ENCODE measurements around the gene SIGLEC8.
"Not testable (repeated sequence)": the region's sequence is repeated elsewhere in the genome, so short reads cannot be mapped to it uniquely, and the experiment has no call there.

Gene SIGLEC8

DNA sequence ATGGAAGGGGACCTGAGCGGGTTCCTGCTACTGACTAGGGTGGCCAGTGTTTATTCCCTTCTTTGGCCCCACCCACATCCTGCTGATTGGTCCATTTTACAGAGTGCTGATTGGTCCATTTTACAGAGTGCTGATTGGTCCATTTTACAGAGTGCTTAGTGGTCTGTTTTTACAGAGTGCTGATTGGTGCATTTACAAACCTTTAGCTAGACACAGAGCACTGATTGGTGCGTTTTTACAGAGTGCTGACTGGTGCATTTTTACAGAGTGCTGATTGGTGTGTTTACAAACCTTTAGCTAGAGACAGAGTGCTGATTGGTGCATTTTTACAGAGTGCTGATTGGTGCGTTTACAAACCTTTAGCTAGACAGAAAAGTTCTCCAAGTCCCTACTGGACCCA, 10.7 kb downstream of the SIGLEC8 start:
- not testable (repeated sequence) for DNase-seq (ENCODE audit: low spot score)

DNA sequence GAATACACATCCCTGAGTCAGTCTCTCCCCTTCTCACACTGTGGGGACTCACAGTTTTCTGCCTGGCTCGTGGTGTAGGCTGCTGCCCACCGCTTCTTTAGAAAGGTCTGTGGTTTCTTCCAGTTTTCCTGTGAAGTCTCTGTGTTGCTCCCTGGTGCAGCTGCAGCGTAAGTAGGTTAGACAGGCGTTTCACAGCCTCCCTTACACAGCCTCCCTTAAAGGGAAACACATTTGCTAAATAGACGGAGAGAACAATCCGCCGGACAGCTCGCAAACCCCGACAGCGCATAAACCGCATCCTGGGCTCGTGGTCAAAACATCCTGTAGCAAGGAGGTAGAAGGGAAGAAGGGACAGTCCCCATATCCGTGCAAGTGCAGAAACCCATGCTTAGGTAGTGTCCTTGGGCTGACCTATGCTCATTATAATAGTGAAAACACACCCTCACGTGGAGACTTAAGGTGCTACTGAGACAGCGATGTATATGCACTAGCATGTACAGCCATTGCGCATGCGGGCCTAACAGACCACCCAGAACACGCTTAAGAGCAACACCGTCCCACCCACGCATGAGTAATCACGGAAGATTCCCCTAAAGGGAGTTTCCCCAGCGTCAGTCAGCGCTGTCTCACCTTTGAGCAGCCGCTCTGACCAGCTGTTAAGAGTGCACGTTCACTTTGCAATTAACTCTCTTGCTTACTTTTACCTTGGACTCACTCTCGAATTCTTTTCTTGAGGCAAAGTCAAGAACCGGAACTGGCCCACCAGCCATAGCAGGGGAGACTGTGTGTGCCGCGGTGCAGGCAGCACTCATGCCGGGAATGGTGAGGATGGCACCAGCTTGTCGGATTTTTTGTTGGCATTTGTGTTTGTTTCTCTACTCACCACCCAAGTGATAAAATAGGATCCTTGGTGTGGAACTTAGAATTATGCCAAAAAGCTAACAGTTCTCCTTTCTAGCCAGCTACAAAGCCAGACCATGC, 16.6 kb downstream of the SIGLEC8 start:
- no peak for DNase-seq (ENCODE audit: low spot score)

DNA sequence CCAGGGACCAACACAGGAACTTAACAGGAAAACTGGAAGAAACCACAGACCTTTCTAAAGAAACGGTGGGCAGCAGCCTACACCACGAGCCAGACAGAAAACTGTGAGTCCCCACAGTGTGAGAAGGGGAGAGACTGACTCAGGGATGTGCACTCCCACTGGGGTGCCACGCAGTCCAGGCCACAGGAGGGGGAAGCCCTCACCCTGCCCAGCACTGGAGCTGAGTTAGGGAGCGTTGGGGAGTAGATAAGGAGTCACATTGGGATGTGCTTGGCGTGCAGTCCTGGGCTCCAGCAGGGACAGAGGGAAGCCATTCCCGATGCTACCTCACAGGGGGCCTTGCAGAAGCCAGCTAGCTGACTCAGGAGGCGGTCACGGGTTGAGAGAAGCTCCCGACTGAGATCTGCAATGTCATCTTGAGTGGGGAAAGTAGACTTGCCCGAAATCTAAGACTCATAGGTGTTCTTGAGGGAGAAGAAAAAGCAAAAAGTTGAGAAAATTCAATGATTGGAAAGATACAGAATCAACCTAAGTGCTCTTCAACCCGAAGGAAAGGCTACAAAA, 17.3 kb downstream of the SIGLEC8 start:
- DNase-seq (ENCODE audit: low spot score): no peak

DNA sequence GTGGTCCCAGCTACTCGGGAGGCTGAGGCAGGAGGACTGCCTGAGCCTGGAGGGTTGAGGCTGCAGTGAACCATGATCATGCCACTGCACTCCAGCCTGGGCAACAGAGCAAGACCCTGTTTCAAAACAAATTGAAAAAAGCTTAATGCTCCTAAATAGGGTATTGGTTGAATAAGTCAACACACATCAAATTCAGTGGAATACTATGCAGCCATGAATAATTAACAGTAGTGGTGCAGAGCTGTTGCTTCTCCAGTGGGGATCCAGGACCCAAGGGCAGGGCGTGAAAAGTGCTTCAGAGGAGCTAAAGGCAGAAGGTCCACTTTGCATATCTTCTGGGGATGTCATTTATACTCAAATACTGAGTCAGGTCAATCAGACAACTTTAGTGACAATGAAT, 18.2 kb downstream of the SIGLEC8 start:
- no peak for DNase-seq (ENCODE audit: low spot score)

DNA sequence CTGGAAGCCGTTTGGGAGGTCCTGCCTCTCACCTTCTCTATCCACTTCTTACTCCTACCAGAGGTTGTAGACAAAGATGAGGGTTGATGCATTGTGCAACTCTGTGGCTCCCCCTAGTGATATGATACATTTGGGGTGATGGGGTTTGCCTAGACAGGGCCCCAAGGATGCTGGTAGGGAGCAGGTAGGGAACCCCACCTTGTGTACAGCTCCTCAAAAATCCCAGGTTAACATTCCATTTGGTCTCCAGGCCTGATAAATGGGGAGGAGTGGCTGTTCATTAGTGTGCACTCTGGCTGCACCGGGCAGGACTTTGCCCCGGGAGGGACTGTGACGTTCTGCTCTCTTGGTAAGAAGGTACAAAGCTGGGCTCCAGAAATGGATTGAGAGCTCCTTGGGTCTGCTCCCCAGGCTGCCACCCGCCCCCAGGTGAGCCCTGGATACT, 19.2 kb downstream of the SIGLEC8 start:
- DNase-seq (ENCODE audit: low spot score): no peak

DNA sequence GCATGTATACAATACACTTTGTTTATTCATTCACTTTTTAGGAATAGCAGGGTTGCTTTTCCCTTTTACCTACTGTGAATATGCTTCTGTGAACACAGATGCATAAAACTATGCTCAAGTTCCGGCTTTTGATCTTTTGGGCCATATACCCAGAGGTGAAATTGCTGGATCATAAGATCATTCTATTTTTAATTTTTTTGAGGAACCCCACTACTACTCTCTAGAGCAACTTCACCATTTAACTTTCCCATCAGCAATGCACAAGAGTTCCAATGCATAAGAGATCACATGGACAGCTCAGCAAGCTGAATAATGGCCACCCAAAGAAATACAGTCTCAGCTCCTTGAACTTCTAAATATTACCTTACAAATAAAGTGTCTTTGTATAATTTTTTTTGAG, 23.8 kb downstream of the SIGLEC8 start:
- no peak for DNase-seq (ENCODE audit: low spot score)

DNA sequence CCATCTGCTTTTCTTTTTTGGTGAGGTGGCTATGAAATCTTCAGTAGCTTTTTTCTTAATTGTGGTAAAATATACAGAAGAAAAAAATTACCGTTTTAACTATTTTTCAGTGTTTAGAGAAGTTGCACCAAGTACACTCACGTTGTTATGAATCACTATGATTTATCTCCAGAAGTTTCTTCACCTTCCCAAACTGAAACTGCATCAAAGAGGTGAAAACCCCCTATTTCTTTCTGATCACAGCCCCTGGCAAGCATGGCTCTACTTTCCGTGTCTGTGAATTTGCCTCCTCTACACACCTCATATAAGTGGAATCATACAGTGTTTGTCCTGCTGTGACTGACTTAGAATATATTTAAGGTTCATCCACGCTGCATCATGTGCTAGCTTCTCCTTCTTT, 25.2 kb downstream of the SIGLEC8 start:
- no peak for DNase-seq (ENCODE audit: low spot score)

DNA sequence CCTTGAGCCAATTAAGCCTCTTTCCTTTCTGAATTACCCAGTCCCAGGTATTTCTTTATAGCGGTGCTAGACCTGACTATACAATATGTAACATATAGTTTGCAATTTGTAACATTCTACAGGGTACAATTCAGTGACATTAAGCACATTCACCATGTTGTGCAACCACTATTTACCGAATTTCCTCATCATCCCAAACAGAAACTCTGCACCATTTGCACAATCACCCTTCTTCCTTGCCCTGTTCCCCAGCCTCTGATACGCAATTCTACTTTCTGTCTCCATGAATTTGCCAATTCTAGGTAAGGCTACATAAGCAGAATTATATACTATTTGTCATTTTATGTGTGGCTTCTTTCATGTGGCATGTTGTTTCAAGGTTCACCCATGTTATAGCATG, 27.1 kb downstream of the SIGLEC8 start:
- DNase-seq (ENCODE audit: low spot score): no peak

DNA sequence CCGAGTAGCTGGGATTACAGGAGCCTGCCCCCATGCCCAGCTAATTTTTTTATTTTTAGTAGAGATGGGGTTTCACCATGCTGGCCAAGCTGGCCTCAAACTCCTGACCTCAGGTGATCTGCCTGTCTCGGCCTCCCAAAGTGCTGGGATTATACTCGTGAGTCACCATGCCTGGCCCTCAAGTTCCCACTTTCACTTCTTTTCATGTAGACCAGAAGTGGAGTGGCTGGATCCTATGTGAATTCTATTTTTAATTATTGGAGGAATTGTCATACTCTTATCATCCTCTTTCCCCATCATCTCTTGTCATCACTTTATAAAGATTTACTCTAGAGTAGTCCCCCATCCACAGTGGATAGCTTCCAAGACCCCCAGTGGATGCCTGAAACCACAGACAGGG, 28.0 kb downstream of the SIGLEC8 start:
- DNase-seq (ENCODE audit: low spot score): no peak

DNA sequence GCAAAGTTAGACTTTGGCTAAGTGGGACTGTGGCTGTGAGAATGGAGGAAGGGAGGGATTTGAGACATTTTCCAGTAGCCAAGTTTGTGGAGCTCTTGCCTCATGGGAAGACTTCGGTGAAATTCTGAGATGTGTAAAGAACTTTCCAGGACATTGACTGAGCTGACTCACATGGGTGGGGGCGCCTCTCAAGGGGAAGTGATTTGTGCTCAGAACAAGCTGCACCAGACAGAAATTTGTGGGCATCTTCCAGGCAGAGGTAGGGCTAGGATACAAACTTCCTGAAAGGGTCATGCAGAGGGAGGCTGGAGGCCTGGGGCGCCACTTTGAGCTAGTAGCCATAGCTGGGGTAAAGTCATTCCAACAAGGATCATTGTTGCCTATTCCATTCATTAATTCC, 31.1 kb downstream of the SIGLEC8 start:
- no peak for DNase-seq (ENCODE audit: low spot score)

DNA sequence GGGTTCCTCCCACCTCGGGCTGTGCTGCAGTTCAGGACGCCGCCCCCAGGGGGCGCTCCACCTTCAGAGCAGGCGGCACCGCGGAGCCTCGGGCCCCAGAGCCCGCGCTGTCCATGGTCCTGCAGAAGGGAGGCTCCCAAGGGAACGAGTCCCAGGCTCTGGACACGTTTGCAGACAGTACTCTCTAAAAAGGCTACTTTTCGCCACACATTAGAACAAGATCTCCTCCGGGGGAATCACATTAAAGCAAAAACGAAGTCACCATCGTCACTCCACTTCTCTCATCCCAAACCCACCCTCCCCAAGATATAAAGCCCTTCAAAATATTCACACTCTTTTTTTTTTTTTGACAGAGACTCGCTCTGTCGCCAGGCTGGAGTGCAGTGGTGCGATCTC, 36.2 kb downstream of the SIGLEC8 start:
- peak; percentile 95 for DNase-seq (ENCODE audit: low spot score)

DNA sequence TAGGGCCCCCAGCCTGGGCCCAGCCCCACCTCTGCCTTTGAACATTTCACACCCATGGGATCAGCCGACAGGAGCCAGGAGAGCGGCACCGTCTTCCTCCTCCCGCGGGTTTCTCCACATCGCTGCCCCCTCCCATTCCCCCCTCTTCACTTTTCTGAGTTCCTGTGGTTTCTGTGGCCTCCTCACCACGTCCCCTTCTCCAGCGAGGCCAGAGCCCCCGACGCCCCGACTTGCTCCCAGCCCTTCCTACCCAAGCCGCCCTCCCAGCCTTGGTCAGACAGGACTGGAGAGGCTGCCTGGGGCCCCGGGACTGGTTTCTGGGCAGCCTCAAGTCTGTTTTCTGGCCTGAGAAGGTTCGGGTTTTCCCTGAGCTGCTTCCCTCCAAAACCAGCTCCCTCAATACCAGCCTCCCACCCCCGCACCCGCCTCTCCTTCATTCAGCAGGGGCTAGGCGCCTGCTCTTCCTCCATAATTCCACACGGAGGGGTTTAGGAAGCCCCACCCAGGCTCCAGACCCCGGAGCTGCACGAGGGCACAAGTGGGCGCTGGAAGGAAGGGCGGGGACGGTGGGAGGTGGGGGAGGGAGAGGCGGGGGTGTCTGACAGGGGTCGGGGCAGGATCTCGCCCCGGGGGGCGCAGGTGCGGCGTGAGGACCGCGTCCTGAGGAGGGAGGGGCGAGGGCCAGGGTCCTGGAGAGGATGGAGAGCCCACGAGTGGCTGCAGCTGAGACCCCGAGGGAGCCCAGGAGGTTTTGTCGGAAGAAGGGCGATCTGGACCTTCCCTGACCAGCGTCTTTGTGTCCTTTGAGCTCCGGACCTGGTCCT, 36.8 kb downstream of the SIGLEC8 start:
- DNase-seq (ENCODE audit: low spot score): no peak

DNA sequence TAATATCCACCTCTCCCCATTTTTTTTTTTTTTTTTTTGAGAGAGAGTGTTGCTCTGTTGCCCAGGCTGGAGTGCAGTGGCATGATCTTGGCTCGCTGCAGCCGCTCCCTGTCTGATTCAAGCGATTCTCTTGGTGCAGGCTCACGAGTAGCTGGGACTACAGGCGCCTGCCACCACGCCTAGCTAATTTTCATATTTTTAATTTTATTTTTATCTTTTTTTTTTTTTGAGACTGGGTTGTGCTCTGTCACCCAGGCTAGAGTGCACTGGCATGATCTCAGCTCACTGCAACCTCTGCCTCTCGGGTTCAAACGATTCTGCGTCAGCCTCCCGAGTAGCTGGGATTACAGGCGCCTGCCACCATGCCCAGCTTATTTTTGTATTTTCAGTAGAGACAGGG, 37.7 kb downstream of the SIGLEC8 start:
- DNase-seq (ENCODE audit: low spot score): not testable (repeated sequence)

DNA sequence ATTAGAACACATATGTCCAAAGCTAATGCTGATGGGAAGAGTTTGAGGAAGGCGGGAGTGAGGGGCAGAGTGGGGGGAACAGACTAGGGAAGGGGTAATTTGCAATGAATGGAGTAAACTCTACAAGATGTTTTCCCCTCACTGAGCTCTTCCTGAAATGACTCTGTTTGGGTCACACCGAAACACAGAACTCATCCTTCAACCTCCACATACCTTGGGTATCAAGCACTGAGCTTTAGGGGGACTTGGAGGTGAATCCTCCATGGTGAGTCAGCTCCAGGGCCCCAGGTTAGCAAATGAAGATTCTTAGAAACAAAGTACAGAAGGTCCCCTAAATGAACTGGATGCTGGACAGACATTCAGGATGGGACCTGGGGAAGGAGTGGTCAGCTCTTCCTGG, 39.5 kb downstream of the SIGLEC8 start:
- DNase-seq (ENCODE audit: low spot score): no peak

DNA sequence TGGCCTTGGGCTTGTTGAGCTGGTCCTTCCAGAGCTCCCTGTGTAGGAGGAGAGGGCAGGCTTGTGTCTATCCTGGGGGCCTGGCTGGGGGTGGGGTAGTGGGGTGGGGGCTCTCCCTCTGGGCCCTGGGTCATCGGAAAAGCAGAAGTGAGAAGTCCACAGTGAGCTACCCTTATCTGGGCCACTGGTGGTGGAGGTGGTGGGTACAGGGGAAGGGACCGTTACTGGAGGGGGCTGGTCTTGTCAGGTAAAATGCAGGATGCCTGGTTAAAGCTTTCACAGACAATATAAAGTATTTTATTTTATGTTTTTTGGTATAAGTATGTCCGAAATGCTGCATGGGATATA, 40.5 kb downstream of the SIGLEC8 start:
- no peak for DNase-seq (ENCODE audit: low spot score)

DNA sequence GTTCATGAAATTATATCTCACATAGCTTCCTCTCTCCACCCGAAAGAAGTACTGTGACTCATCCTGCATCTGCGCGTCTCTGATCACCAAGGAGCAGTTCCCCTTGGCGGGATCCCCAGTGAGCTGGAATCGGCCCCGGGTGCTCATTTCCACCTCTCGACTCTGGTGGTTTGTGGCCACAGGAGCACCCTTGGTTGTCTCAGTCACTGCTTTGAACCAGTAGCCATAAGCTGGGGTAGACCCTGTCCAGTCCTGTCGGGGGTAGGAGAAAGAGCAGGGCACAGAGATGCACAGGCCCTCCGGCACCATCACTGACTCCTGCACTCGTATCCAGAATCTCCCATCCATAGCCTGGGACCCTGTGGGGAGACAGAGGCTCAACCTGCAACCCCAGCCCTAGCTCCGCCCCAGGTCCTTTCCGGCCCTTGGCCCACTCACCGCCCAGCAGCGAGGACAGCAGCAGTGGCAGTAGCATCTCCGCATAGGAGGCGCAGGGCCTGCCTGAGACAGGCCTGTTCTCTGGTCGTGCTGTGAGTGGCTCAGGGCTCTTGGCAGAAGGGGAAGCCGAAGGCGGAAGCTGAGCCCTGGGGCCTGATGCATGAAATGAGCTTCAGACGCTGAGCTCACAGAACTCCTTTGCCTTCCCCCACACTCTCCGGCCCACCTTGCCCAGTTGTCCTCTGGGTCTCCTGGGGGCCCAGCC, 41.0 kb downstream of the SIGLEC8 start, which contains the start of gene SIGLEC10:
SIGLEC10 (minus strand) TSS at position 536 of the 703 bp plus-strand sequence; CDS start at position 475, 61 bp downstream.
- DNase-seq (ENCODE audit: low spot score): peak; percentile 31

DNA sequence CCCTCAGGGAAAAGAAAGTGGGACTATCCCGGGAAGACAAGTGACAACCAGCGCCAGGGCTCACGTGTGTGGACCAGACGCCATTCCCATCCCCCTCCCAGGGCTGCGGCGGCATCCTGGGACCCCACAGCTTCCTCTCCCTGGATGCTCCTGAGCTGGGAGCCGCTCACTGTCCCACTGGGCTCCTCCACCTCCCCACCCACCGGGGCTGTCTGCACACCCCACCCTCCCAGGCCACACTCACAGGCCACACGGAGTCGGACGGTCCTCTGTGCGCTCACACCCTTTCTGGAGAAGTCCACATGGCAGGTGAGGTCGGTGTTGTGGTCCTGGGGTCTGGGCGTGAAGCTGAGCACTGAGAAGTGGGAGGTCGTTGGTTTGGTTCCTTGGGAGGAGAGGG, 41.8 kb downstream of the SIGLEC8 start:
- not testable (repeated sequence) for DNase-seq (ENCODE audit: low spot score)

DNA sequence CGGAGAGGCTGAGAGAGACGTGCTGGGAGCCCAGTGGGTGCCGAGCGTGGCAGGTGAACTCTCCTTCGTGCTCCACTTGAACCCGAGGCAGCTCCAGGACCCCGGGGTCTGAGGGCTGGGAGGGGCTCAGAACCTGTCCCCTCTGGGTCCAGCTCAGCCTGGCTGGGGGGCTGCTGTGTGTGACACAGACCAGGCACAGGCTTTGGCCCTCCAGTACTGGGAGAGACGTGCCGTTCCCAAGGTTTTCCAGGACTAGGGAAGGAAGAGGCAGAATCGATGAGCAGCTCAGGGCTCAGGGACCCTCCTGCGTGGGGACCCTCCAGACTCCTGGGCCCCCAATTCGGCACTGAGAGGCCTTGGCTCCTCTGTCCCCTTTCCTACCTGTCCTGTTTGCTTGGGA, 43.1 kb downstream of the SIGLEC8 start:
- no peak for DNase-seq (ENCODE audit: low spot score)

DNA sequence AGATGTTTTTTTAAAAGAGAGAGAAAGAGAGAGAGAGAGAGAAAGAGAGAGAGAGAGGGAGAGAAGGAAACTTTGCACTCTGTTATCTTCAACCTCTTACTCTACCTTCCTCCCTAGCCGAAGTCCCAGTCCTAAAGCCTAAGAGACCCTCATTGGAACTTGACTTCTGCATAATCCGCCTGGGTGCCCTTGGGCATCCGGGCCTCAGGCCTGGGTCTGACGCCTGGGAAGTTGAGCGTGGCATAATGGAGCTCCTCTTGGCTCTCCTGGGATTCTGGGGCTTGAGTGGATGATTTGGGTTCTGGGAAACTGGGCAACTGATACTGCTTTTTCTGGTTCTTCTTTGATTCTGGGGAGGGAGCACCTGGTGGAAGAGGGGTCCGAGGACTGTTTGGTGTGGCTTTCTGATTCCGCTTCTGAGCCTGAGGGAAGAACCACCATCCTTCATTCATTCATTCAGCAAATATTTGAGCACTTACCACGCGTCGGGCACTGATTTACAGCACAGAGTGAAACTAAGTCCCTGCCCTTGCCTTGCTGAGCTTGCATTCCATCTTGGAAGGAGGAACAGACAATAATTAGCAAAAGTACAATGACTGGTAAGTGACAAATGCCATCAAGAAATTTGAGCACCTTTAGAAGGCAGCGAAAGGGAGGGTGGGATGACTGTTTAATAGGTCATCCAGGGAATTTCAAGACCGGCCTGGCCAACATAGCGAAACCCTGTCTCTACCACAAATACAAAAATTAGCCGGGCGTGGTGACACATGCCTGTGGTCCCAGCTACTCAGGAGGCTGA, 47.1 kb downstream of the SIGLEC8 start:
- no peak for DNase-seq (ENCODE audit: low spot score)

DNA sequence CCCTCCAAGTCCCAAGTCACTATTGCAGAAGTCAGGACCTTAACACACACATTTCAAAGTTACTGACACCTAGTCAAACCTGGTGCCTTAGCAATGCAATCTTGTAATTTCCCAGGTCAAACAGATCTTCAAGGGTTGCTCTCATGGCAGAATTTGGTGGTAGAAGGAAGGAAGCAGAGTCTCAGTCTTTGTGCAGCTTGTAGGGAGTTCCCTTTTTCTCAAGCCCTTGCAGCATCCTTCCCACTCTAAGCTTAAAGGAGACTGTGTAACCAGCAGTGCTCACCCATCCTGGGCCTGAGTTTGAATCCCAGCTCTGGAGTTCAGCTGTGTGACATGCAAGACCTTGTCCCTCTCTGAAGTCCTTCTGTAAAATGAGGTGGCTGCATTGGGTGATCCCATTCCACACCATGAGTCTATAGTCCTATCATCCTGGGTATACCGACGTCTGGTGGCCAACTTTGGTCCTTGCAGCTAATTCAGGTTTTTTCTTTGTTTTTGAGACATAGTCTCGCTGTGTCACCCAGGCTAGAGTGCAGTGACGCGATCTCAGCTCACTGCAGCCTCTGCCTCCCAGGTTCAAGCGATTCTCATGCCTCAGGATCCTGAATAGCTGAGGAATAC, 50.6 kb downstream of the SIGLEC8 start:
- peak; percentile 40 for DNase-seq (ENCODE audit: low spot score)

DNA sequence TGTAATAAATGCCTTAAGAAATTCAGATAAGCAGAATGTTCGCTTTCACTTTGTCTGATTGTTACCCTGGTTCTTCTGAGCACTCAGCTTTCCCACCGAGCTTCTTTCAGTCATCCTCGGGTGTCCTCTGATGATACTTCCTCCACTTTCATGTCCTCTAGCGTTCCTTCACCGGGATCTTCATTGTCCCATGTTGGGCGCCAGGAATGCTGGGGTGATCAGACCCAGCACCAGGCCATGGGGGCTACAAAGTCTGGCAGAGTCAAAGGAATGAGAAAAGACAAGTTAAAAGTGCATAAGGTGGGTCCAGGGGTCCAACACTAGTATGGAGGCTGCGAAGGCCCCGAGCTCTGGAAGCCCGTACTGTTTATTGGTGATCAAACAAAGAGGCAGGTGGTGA, 56.1 kb downstream of the SIGLEC8 start:
- DNase-seq (ENCODE audit: low spot score): no peak
